HG03103 (cell line): Measurements from ENCODE around the gene C9orf40.

Source experiments
- ATAC-seq: cut with Tn5 transposase; IDR thresholded peaks from one replicate; pipeline ENCODE4 v1.9.1; 2021; ENCODE audit warnings: low read depth; ENCODE audit not compliant: unreplicated experiment

Gene C9orf40

DNA sequence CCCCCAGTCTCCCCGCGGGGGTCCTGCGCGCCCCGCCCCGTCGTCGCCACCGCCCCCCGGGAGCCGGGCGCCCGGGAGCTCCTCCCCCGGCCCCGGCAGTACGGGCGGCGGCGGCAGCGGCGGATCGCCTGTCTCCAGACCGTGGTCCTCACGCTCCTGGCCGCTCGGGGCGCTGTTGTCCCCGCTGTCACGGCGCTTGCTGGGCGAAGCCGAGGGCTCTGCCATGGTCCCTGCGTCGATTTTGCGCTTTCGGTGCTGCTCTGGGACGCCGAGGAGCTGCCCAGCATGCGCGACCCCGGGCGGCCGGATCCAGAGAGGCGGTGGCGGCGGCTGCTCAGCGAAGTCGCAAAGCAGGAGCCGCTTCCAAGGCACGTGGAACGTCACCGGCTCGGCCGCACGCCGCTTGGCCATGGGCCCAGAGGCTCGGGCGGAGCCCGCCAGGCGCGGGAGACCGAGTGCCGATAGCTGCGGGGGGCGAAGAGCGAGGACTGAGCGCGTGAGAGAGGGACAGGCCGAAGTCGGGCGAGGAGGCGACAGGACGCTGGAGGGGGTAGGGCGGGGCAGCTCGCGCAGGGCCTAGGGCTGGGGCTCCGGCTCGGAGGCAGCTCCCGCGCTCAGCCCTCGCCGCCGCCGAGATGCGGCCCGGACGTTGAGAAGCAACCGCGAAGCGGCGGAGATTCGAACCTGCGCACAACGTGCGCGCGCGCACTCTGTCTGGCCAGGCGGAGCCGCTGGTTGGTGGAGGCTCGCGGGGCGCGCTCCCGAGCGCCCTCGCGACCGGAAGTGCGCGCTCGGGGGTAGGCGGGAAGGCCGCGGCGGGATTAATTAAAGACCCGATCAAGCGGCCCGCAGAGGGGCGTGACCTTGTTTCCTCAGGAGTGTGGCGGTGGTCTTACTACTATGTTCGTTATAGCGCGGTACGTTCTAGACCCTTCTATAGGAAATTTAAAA is at the start of gene C9orf40:
C9orf40 (minus strand) TSS at position 712 of the 951 bp plus-strand sequence; CDS start at position 411, 301 bp downstream.
- ATAC-seq, result peak; percentile 78

GRCh38 chr9:75001719-75002421 is 49.2 kb upstream of the C9orf40 start:
- ATAC-seq, result peak; percentile 80

DNA sequence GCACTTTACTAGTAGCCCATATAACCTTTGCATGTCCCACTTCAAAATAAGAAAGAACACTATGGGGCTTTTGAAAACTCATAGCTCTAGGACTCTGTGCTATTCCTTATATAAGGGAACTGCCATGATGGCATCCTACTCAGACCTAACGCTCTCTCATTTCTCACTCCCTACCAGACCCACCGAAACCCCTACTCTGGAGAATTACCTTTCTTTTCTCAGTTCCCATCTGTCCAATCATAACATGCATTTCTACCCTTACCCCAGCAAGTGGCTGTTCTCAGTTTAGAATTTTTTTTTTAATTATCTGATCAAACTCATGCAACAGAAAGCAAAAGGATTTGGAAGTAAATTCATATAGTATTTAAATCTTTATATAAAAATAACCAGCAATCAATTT is 48.1 kb upstream of the C9orf40 start:
- peak; percentile 62 for ATAC-seq

DNA sequence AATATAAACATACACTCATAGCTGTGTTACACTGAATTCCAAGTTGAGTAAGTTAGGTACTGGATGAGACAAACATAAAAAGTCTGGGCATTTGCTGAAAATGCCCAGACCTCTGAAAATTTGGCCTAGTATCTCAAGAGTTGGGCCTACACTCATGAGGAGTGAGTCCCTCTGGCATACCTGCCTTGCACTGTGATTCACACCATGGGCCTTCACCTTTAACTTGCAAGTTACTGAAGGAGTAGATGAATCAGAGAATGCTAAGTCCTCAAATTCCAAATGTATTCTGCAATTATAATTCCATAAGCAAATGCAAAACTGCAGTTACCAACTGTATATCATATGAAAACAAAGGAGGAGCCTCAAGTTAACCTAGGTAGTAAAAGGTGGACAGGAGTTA is 32.3 kb upstream of the C9orf40 start:
- no peak for ATAC-seq

- ATAC-seq, result no peak
Measured at GRCh38 chr9:74983709-74984108, 31.0 kb upstream of the C9orf40 start.

GRCh38 chr9:74979844-74980243 is 27.1 kb upstream of the C9orf40 start:
- ATAC-seq, result no peak

- no peak for ATAC-seq
Measured at GRCh38 chr9:74977287-74977686, 24.6 kb upstream of the C9orf40 start.

GRCh38 chr9:74975538-74975937 is 22.8 kb upstream of the C9orf40 start:
- ATAC-seq, result no peak

GRCh38 chr9:74974558-74974957 is 21.8 kb upstream of the C9orf40 start:
- ATAC-seq, result no peak

GRCh38 chr9:74973714-74974113 is 21.0 kb upstream of the C9orf40 start:
- ATAC-seq, result no peak

- ATAC-seq, result no peak
Measured at GRCh38 chr9:74963056-74963455, 10.3 kb upstream of the C9orf40 start.

GRCh38 chr9:74961496-74961895 is 8.8 kb upstream of the C9orf40 start:
- no peak for ATAC-seq

- no peak for ATAC-seq
Measured at GRCh38 chr9:74960561-74960960, 7.8 kb upstream of the C9orf40 start.

DNA sequence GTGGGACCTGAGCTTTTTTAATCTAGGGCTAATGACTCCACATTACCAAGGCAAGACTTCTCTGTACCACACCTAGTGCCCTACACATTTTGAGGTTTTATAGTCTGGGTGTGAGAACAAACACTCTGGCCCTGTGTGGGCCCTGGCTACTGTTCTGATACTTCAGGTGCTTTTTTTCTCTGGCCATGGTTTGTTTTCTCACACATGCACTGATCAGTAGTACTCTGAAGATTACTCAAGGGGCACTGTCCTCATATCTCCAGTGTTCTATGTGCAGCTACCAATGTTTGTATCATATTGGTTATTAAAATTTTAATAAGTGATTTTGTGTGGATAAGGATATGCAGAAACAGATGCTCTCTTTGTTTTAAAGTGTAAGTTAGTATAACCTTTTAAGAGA is 5.9 kb upstream of the C9orf40 start:
- ATAC-seq, result no peak

GRCh38 chr9:74953235-74953751 is 581 bp upstream of the C9orf40 start:
- peak; percentile 2 for ATAC-seq

GRCh38 chr9:74951725-74952151 is 974 bp downstream of the C9orf40 start:
- ATAC-seq, result peak; percentile 26

DNA sequence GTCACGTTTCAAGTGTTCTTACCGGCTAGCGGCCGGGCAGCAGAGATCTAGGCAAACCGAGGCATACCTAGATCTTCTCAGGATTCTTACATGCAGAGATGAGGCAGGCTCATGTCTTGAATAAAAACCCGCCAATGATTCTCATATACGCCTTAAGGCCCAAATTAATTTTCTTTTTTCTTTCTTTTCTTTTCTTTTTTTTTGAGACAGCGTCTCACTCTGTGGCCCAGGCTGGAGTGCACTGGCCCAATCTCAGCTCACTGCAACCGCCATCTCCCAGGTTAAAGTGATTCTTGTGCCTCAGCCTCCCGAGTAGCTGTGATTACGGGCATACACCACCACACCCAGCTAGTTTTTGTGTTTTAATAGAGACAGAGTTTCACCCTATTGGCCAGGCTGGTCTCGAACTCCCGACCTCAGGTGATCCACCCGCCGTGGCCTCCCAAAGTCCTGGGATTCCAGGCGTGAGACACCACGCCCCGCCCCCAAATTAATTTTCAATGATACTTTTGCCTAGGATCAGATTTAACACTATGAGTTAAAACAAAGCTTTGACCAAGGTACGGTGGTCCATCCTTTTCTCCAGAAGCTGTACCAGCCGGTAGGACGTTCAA is 1.5 kb downstream of the C9orf40 start:
- no peak for ATAC-seq

DNA sequence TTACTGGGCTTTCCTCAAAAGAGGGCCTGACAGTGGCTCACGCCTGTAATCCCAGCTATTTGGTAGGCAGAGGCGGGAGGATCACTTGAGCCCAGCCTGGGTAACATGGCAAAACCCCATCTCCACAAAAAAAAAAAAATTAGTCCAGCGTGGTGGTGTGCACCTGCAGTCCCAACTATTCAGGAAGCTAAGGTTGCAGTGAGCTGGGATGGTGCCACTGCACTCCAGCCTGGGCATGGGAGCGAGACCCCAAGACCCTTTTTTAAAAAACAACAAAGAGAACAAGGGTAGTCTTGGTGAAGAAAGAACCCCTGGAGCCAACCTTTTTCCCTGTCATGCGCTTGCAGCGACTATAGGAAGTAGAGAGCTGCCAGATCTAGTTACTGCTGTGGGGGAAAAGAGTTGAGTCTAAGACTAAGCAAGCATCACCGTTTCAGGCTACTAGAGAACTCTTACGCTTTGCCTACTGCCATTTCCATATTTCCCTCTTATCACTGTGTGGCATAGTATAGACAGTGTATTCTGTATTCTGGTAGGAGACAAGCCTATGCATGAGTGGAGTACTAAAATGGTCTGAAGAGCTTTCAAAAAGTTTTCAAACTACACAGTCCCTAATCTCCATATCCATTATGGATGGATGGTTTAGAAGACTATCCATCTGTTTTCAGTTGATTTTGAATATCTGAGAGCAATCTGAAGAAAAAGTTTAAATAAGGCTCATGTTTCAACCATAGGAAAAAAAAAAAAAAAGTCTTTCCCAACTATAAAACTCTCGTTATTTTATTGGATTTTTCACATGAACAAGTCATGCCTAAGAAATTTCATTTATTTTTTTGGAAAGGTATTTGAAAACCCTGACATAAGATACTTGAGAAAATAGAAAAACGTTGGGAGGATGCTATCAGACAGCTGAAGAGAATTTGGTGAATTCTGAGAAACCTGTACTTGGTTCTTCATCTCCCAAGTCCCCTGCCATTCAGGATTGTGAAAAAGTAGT is 2.6 kb downstream of the C9orf40 start:
- no peak for ATAC-seq

DNA sequence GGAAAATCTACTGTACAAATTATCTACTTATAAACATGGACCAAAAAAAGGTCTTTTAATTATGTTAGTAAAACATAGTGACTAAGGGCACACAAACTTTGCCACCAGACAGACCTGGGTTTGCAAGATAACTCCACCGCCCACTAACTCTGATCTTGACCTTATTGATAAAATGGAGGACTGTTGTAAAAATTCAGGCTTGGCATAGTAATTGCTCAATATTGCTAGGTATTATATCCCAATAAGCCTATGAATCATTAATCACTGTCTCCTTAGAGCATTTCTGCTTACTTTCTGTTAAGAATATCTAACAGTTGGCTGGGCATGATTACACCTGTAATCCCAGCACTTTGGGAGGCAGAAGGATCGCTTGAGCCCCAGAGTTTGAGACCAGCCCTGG is 3.8 kb downstream of the C9orf40 start:
- no peak for ATAC-seq

GRCh38 chr9:74946686-74947085 is 6.0 kb downstream of the C9orf40 start:
- no peak for ATAC-seq
